ENCODE measurements around the gene CENPH.

DNA sequence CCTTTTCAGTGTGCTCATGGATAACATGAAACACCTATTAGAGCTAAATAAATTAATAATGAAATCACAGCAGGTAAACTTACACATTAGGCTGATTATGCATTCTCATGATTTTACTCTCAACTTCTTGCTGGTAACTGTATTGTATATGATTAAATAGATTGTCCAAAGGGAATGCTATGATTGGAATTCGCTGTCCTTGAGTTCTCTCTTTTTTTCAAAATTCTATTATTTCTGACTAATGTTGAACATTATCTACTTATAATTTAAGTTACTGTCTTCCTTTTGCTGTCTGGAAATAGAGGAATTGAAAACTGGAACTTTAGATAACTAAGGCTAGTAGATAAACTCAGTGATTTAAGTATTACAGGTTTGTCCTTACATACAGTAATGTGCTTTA, 13.1 kb downstream of the CENPH start:
- TF ChIP-seq POLR2A (IDR thresholded peaks at IDR 0.05; ENCODE audit: low read depth, low read length) (no peak), TAF1 (IDR thresholded peaks at IDR 0.05; ENCODE audit: borderline replicate concordance, low read depth, low read length) (no peak), POLR2AphosphoS5 (IDR thresholded peaks at IDR 0.05; ENCODE audit: low read depth, low read length) (no peak)

Data from GM12892 (cell line).